ENCODE data around the gene PDE7B.

The PDE7B gene

DNA sequence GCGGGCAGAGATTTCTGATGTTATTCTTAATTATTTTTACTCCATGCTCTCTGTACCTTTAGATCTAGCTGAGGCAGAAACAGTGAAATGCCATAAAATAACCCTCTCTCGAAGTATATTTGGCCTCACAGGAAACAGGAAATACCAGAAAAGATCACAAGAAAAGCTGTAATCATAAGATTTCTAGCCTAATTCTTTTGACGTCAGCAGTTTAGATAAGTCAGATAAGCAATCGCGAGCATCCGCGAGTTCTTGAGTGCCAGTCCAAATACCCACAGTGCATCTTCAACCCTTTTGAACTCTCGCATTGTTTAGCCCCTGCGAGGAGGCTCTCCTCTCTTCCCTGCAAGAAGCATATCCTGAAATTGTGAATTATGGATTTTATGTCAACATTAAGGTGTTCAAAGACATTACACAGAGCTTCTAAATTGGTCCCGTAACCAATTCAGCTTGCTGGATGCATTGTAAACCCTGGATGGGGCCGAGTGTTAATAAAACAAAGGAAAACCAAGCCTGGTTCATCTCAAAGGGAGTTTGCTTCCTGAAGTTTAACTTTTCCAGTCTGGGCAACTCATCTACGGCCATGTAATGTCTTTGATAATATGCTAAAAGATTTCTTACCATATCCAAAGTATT is 199.8 kb downstream of the PDE7B start (continued):
- no peak for TF ChIP-seq ZNF274 (IDR thresholded peaks at IDR 0.05; ENCODE audit: low read length)
- TF ChIP-seq ZNF274 (tag by site-specific recombination; IDR thresholded peaks at IDR 0.05; ENCODE audit: borderline replicate concordance), result no peak
- no peak for TF ChIP-seq ZNF221 (tag by site-specific recombination; IDR thresholded peaks at IDR 0.05; ENCODE audit: borderline replicate concordance)
- no peak for TF ChIP-seq KLF9 (tag by site-specific recombination; IDR thresholded peaks at IDR 0.05; ENCODE audit: low read depth)
- no peak for TF ChIP-seq ZNF747 (tag by site-specific recombination; IDR thresholded peaks at IDR 0.05)
- no peak for TF ChIP-seq ZNF555 (tag by site-specific recombination; conservative IDR thresholded peaks at IDR 0.05)
- TF ChIP-seq ZNF449 (tag by site-specific recombination; IDR thresholded peaks at IDR 0.05), result no peak

- CTCF ChIA-PET, result no interaction called here
- no peak overlapping the region for H3K4me3 ChIP-seq (ENCODE audit: low read depth, low read length)
- TF ChIP-seq KLF16 (tag by site-specific recombination; IDR thresholded peaks at IDR 0.05), result no peak
- TF ChIP-seq ZNF707 (tag by site-specific recombination; IDR thresholded peaks at IDR 0.05), result no peak
- TF ChIP-seq IKZF3 (tag by site-specific recombination; IDR thresholded peaks at IDR 0.05), result no peak
- TF ChIP-seq ZNF423 (tag by site-specific recombination; IDR thresholded peaks at IDR 0.05), result no peak
- TF ChIP-seq RBAK (tag by site-specific recombination; IDR thresholded peaks at IDR 0.05), result no peak
- TF ChIP-seq KLF9 (tag by site-specific recombination; IDR thresholded peaks at IDR 0.05; ENCODE audit: low read depth), result no peak
- TF ChIP-seq ZNF677 (tag by site-specific recombination; IDR thresholded peaks at IDR 0.05), result no peak
- no peak for TF ChIP-seq ZNF324 (tag by site-specific recombination; IDR thresholded peaks at IDR 0.05)
- no peak for TF ChIP-seq KLF8 (tag by site-specific recombination; IDR thresholded peaks at IDR 0.05)
- TF ChIP-seq YY1 (tag by site-specific recombination; IDR thresholded peaks at IDR 0.05), result no peak
- no peak for TF ChIP-seq ZNF121 (tag by site-specific recombination; IDR thresholded peaks at IDR 0.05)
- TF ChIP-seq ZNF529 (tag by site-specific recombination; IDR thresholded peaks at IDR 0.05; ENCODE audit: insufficient replicate concordance), result no peak
- no peak for TF ChIP-seq ZFP37 (tag by site-specific recombination; IDR thresholded peaks at IDR 0.05)
- TF ChIP-seq HOXA7 (CRISPR knock-in tag; IDR thresholded peaks at IDR 0.05; ENCODE audit: borderline replicate concordance), result no peak
- no peak for TF ChIP-seq FEZF1 (tag by site-specific recombination; IDR thresholded peaks at IDR 0.05)
- no peak for TF ChIP-seq ZNF473 (tag by site-specific recombination; IDR thresholded peaks at IDR 0.05)
- TF ChIP-seq ZNF239 (tag by site-specific recombination; IDR thresholded peaks at IDR 0.05), result no peak
- no peak for TF ChIP-seq WT1 (tag by site-specific recombination; IDR thresholded peaks at IDR 0.05)
- no peaks in the 10 kb centered on the region for H3K9me3 ChIP-seq (ENCODE audit: control insufficient read depth, insufficient read depth, low read depth, low read length)
- H3K27ac ChIP-seq (ENCODE audit: extremely low read depth, low read depth, low read length), result no peak overlapping the region
- H3K36me3 ChIP-seq (ENCODE audit: control insufficient read depth in 2 of 2, insufficient read depth in 1 of 2, low read length in 2 of 2), result no peaks in the 10 kb centered on the region
- POLR2A ChIA-PET, result no interaction called here
- no peaks in the 10 kb centered on the region for H3K4me1 ChIP-seq (ENCODE audit: control insufficient read depth, insufficient read depth, low read length)
Measured at GRCh38 chr6:136052031-136052430, 200.5 kb downstream of the PDE7B start.

DNA sequence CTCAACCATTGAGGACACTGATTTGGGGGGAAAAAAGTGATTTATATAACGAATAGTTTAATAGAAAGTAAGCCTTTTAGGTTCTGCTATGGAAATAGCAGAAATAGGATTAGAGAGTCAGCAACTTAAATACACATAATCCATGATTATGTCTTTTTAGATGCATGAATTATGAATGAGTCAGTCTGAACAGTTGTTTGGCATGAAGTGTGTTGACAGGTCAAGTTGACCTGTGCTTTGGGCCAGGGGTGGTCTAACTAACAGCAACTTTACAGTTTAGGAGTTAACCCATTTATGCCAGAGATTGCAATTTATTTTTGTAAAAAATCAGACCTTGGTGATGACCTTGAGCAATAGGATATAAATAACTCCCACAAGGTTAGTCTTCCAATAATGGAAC is 207.4 kb downstream of the PDE7B start:
- H3K9me3 ChIP-seq (ENCODE audit: control insufficient read depth, insufficient read depth, low read depth, low read length), result no peaks in the 10 kb centered on the region
- CTCF ChIA-PET, result no interaction called here
- POLR2A ChIA-PET, result no interaction called here
- no peak for TF ChIP-seq MEIS1 (CRISPR knock-in tag; IDR thresholded peaks at IDR 0.05; ENCODE audit: borderline replicate concordance)
- TF ChIP-seq ZNF549 (tag by site-specific recombination; IDR thresholded peaks at IDR 0.05), result no peak
- TF ChIP-seq ZNF223 (tag by site-specific recombination; IDR thresholded peaks at IDR 0.05), result no peak
- no peak for TF ChIP-seq ZNF280C (tag by site-specific recombination; IDR thresholded peaks at IDR 0.05)
- no peak for TF ChIP-seq YY2 (tag by site-specific recombination; IDR thresholded peaks at IDR 0.05)
- TF ChIP-seq ZNF670 (tag by site-specific recombination; IDR thresholded peaks at IDR 0.05; ENCODE audit: low read depth), result no peak
- TF ChIP-seq ZBTB21 (tag by site-specific recombination; IDR thresholded peaks at IDR 0.05), result no peak
- TF ChIP-seq BCL11B (tag by site-specific recombination; IDR thresholded peaks at IDR 0.05; ENCODE audit: low read depth), result no peak
- no peak for TF ChIP-seq ZNF776 (tag by site-specific recombination; IDR thresholded peaks at IDR 0.05; ENCODE audit: borderline replicate concordance)
- TF ChIP-seq ZIC2 (tag by site-specific recombination; IDR thresholded peaks at IDR 0.05), result no peak
- TF ChIP-seq EGR2 (tag by site-specific recombination; IDR thresholded peaks at IDR 0.05; ENCODE audit: low read depth), result no peak
- no peak for TF ChIP-seq WT1 (tag by site-specific recombination; IDR thresholded peaks at IDR 0.05)

More for the DNA sequence above, 207.4 kb downstream of the PDE7B start:
- Histone ChIP-seq H3K4me1 (ENCODE audit: control insufficient read depth, insufficient read depth, low read length) (no peaks in the 10 kb centered on the region), H3K27ac (ENCODE audit: extremely low read depth, low read depth, low read length) (no peak overlapping the region), H3K36me3 (ENCODE audit: control insufficient read depth in 2 of 2, insufficient read depth in 1 of 2, low read length in 2 of 2) (no peaks in the 10 kb centered on the region), H3K4me3 (ENCODE audit: low read depth, low read length) (no peak overlapping the region)

Data from HEK293 (cell line).